Esophagus squamous epithelium (tissue), 4 donors: Measurements from ENCODE around the gene KCNH5.

Experiments used
- CTCF ChIP-seq, 6 experiments: fragments of 450-650 bp in 4 of 6; fragments of 200-600 bp in 2 of 6; sonication (generic) in 2 of 6; IDR thresholded peaks; one replicate each; pipeline ENCODE4 v1.5.1; 2016 to 2019; ENCODE audit warnings: antibody characterized with exemption in 6 of 6, mild to moderate bottlenecking in 4 of 6, moderate library complexity in 4 of 6
- POLR2A ChIP-seq, 4 donors: fragments of 450-650 bp; IDR thresholded peaks; one replicate each; pipeline ENCODE4 v1.6.1; 2017; ENCODE audit warnings: antibody characterized with exemption in 4 of 4, mild to moderate bottlenecking in 4 of 4, moderate library complexity in 3 of 4

GRCh38 chr14:62934439-62934838 lies 110.8 kb downstream of the KCNH5 start:
- no peak for TF ChIP-seq CTCF (IDR thresholded peaks at IDR 0.05)
- no peak for TF ChIP-seq POLR2A (IDR thresholded peaks at IDR 0.05)
